Activated CD8-positive, alpha-beta T cell treated with anti-CD3 and anti-CD28 coated beads for 36 hours (primary cell): ENCODE measurements around the gene PSAPL1. TPM values are rescaled to one million over a fixed set of nuclear protein-coding genes. Genes with fewer than 3 reads are reported as not detected.

Experiments
- ATAC-seq: fragments of 200-7000 bp; cut with Tn5 transposase; one replicate; pipeline ENCODE4 v1.10.0; 2021; ENCODE audit warnings: mild to moderate bottlenecking, moderate library complexity
- CTCF ChIA-PET: fragments of 350-600 bp; sonication (Branson Sonifier 250); formaldehyde crosslinking; loops from one replicate; lab custom pipeline; 2021; ENCODE audit warnings: antibody characterized with exemption; lab: Charles Lee
- POLR2A ChIA-PET: fragments of 350-600 bp; sonication (Branson Sonifier 250); formaldehyde crosslinking; loops from one replicate; lab custom pipeline; 2021; ENCODE audit warnings: antibody characterized with exemption; lab: Charles Lee
- DNase-seq: peaks from one replicate; pipeline ENCODE4 v3.0.0-alpha.2; 2020
- H3K27ac Mint-ChIP-seq: one replicate; pipeline ENCODE4 v1.8.0; 2021; ENCODE audit warnings: mild to moderate bottlenecking, mixed read lengths
- H3K27me3 Mint-ChIP-seq: one replicate; pipeline ENCODE4 v1.8.0; 2021; ENCODE audit warnings: mixed read lengths
- H3K36me3 Mint-ChIP-seq: one replicate; pipeline ENCODE4 v1.8.0; 2021; ENCODE audit warnings: low read depth, mixed read lengths
- H3K4me1 Mint-ChIP-seq: one replicate; pipeline ENCODE4 v1.8.0; 2021; ENCODE audit warnings: low read depth, mixed read lengths
- H3K4me3 Mint-ChIP-seq: one replicate; pipeline ENCODE4 v1.8.0; 2021; ENCODE audit warnings: mild to moderate bottlenecking, moderate library complexity, mixed read lengths
- H3K9me3 Mint-ChIP-seq: one replicate; pipeline ENCODE4 v1.8.0; 2021; ENCODE audit warnings: mixed read lengths
- intact Hi-C: fragments of 100-400 bp; cut with micrococcal nuclease; formaldehyde crosslinking; loops from one replicate; pipeline ENCODE4 v1.10.0; 2022
- microRNA-seq: library from miRNA; unstranded; fragments of <30 nt; microRNA quantifications from one replicate; pipeline ENCODE4 v1.2.0, GENCODE V29; 2022; ENCODE audit warnings: borderline microRNAs expressed, borderline replicate concordance
- total RNA-seq, 2 experiments: library from RNA; stranded (reverse); gene quantifications; one replicate each; pipeline ENCODE4 v1.2.3, GENCODE V29; 2021
- TF ChIP-seq, protein P1 (sequence below): fragments of 200-600 bp; IDR thresholded peaks from one replicate; pipeline ENCODE4 v1.8.0; 2022; ENCODE audit warnings: antibody characterized with exemption, mild to moderate bottlenecking

The PSAPL1 gene
- total RNA-seq, 2 experiments from 2014 or later = not detected

DNA sequence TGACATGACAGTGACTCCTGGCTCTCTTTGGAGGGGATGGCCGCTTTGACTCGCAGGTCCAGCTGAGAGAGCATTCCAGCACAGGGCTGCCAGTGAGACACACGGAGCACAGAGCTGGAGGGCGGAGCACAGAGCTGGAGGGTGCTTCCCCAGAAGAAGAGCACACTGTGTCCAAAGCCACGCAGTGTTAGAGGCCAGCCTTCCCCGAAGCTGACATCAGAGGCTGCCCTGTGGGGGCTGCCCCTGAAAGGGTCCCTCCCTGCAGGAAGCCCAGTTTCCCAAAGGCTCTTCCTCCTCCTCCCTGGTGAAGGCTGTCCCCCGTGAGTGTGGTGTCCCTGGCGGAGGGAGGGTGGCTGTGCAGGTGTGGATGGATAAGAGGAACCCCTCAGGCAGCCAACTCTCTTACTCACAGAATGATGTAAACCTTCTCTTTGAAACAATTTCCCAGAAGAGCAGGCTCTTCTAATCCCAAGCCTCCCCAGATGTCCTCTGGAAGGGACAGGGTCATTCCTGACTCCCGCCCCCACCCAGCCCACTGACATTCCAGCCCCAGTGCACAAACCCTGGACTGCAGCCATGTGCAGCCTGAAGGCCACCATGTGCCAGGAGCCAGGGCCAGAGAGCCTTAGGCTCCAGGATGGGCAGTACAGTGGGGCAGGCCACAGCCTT lies 53.4 kb downstream of the PSAPL1 start:
- no peak overlapping the region for H3K27ac Mint-ChIP-seq
- peaks cover 23% of the 10 kb centered on the region for H3K27me3 Mint-ChIP-seq
- peaks cover 4% of the 10 kb centered on the region for H3K9me3 Mint-ChIP-seq
- no peaks in the 10 kb centered on the region for H3K36me3 Mint-ChIP-seq
- H3K4me3 Mint-ChIP-seq = no peak overlapping the region
- ChIA-PET CTCF (no interaction called here), POLR2A (no interaction called here)
- DNase-seq (no peak), ATAC-seq (no peak)
- TF ChIP-seq, protein P1, sequence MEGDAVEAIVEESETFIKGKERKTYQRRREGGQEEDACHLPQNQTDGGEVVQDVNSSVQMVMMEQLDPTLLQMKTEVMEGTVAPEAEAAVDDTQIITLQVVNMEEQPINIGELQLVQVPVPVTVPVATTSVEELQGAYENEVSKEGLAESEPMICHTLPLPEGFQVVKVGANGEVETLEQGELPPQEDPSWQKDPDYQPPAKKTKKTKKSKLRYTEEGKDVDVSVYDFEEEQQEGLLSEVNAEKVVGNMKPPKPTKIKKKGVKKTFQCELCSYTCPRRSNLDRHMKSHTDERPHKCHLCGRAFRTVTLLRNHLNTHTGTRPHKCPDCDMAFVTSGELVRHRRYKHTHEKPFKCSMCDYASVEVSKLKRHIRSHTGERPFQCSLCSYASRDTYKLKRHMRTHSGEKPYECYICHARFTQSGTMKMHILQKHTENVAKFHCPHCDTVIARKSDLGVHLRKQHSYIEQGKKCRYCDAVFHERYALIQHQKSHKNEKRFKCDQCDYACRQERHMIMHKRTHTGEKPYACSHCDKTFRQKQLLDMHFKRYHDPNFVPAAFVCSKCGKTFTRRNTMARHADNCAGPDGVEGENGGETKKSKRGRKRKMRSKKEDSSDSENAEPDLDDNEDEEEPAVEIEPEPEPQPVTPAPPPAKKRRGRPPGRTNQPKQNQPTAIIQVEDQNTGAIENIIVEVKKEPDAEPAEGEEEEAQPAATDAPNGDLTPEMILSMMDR = no peak
- H3K4me1 Mint-ChIP-seq = no peaks in the 10 kb centered on the region
- intact Hi-C loops = no loop called here

Small RNA genes lying within 50 kb of the gene (microRNA-seq; reads per million reads assigned to microRNA genes)
- gene MIR4274 = not detected

Other genes starting within 250 kb of the PSAPL1 start
- gene SORCS2, start 242.4 kb downstream of the PSAPL1 start, total RNA-seq = under 1 TPM in 1 of 2 experiments, not detected in 1; 0.05 TPM